Measurements from ENCODE around the gene DYDC2. TPM values are rescaled to one million over a fixed set of nuclear protein-coding genes. Genes with fewer than 3 reads are reported as not detected.
A peak's percentile ranks its signal among the peaks of the same experiment; 100 is the strongest.

The DYDC2 gene
- total RNA-seq, 4 donors from 2014 or later: 2.4 TPM; not detected in 3

GRCh38 chr10:80412486-80412885 is 55.9 kb downstream of the DYDC2 start:
- peaks cover 90% of the 10 kb centered on the region for H3K4me1 ChIP-seq
- H3K4me3 ChIP-seq: no peak overlapping the region
- 68% methylated on average over 5 of the region's 5 CpGs for WGBS
- no peak for TF ChIP-seq POLR2AphosphoS5 (IDR thresholded peaks at IDR 0.05)
- TF ChIP-seq CTCF (IDR thresholded peaks at IDR 0.05): no peak
- no peak for TF ChIP-seq POLR2A (IDR thresholded peaks at IDR 0.05)
- TF ChIP-seq EP300 (IDR thresholded peaks at IDR 0.05): no peak
- no peaks in the 10 kb centered on the region for H3K36me3 ChIP-seq
- no peaks in the 10 kb centered on the region for H3K27me3 ChIP-seq
- no peak for DNase-seq (ENCODE audit: low spot score in 2 of 2)
- H3K27ac ChIP-seq: no peak overlapping the region
- H3K9me3 ChIP-seq: no peaks in the 10 kb centered on the region

GRCh38 chr10:80413271-80413996 is 56.9 kb downstream of the DYDC2 start:
- no peak for TF ChIP-seq POLR2A (IDR thresholded peaks at IDR 0.05)
- TF ChIP-seq EP300 (IDR thresholded peaks at IDR 0.05): no peak
- TF ChIP-seq POLR2AphosphoS5 (IDR thresholded peaks at IDR 0.05): no peak
- no peak for TF ChIP-seq CTCF (IDR thresholded peaks at IDR 0.05)
- DNase-seq (ENCODE audit: low spot score in 2 of 2): no peak
- Histone ChIP-seq H3K4me1 (peaks cover 81% of the 10 kb centered on the region), H3K27me3 (no peaks in the 10 kb centered on the region), H3K4me3 (peak overlapping the region; percentile 3), H3K9me3 (no peaks in the 10 kb centered on the region), H3K27ac (peak overlapping the region; percentile 61), H3K36me3 (no peaks in the 10 kb centered on the region)
- 56% methylated on average over 12 of the region's 12 CpGs for WGBS

- 46% methylated on average over 7 of the region's 7 CpGs for WGBS
- Histone ChIP-seq H3K36me3 (no peaks in the 10 kb centered on the region), H3K9me3 (no peaks in the 10 kb centered on the region), H3K27ac (peak overlapping the region; percentile 61), H3K4me3 (peak overlapping the region; percentile 3), H3K4me1 (peaks cover 72% of the 10 kb centered on the region), H3K27me3 (no peaks in the 10 kb centered on the region)
- no peak for DNase-seq (ENCODE audit: low spot score in 2 of 2)
- TF ChIP-seq EP300 (IDR thresholded peaks at IDR 0.05) (no peak), POLR2A (IDR thresholded peaks at IDR 0.05) (no peak), CTCF (IDR thresholded peaks at IDR 0.05) (no peak), POLR2AphosphoS5 (IDR thresholded peaks at IDR 0.05) (no peak)
Measured at GRCh38 chr10:80414142-80414895, 57.7 kb downstream of the DYDC2 start.

- H3K4me1 ChIP-seq: peaks cover 56% of the 10 kb centered on the region
- no peak overlapping the region for H3K4me3 ChIP-seq
- no peak for TF ChIP-seq EP300 (IDR thresholded peaks at IDR 0.05)
- TF ChIP-seq CTCF (IDR thresholded peaks at IDR 0.05): no peak
- TF ChIP-seq POLR2A (IDR thresholded peaks at IDR 0.05): no peak
- no peak for TF ChIP-seq POLR2AphosphoS5 (IDR thresholded peaks at IDR 0.05)
- DNase-seq (ENCODE audit: low spot score in 2 of 2): no peak
- H3K36me3 ChIP-seq: no peaks in the 10 kb centered on the region
- 64% methylated on average over 3 of the region's 3 CpGs for WGBS
- no peaks in the 10 kb centered on the region for H3K27me3 ChIP-seq
- no peak overlapping the region for H3K27ac ChIP-seq
- H3K9me3 ChIP-seq: no peaks in the 10 kb centered on the region
Measured at GRCh38 chr10:80415734-80416478, 59.3 kb downstream of the DYDC2 start.
